ENCODE measurements around the gene CMTM3.
"Not testable (repeated sequence)": the region's sequence is repeated elsewhere in the genome, so short reads cannot be mapped to it uniquely, and the experiment has no call there.

Gene CMTM3, protein sequence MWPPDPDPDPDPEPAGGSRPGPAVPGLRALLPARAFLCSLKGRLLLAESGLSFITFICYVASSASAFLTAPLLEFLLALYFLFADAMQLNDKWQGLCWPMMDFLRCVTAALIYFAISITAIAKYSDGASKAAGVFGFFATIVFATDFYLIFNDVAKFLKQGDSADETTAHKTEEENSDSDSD

GRCh38 chr16:66604376-66605176 lies at the start of gene CMTM3:
Gene CMTM3 (plus strand): TSS chr16:66604704. CDS start chr16:66604806, 102 bp downstream.
- peak; percentile 56 for DNase-seq (ENCODE audit: low spot score)

GRCh38 chr16:66560107-66560506 lies 44.4 kb upstream of the CMTM3 start:
- no peak for DNase-seq (ENCODE audit: low spot score)

DNA sequence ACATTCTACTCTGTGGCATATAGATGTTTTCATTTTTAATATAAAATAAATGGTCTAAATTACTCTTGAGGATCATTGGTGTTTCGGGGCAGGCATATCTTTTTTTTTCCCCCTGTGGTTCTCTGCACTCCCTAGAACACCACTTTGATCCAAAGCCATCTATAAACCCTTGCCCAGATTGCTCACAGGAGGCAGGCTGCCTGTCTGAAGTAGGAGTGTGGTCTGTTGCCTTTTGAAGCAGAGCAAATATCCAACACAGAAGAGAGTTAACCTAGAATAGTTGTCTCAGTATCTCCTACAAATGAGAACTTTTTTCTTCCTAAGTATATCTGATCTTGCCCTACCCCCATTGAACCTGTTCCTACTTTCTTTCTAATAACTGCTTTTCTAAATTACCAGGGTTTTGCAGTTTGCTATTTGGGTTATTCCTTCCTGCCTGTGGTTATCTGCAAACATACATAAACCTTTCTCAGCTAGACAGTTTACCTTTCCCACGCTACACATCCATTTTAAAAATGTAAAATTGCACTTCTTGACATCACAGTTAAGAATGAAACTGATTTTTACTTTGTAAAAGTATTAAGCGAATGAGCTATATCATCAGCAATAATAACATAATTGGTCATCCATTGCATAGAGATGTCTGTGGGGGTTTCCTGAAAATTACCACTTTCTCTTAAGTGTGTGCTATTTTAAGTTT lies 43.0 kb upstream of the CMTM3 start:
- no peak for DNase-seq (ENCODE audit: low spot score)

DNA sequence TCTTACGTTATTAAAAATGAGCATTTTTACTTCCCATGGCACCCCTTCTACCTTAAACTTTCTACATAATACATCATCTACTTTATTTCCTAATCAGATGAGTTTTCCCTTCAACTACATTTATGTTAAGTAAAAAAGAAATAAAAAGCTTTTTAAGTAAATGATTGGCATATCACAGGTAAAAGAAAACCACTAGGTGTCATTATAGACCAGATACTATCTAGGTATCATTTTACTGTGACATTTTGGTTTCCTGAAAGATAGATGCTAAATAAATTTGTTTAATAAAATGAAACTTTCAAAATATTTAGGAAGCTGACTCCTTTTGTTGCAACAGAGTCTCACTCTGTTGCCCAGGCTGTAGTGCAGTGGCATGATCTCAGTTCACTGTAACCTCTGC lies 42.1 kb upstream of the CMTM3 start:
- no peak for DNase-seq (ENCODE audit: low spot score)

- DNase-seq (ENCODE audit: low spot score): no peak
Observed at GRCh38 chr16:66562986-66563385, 41.5 kb upstream of the CMTM3 start.

- no peak for DNase-seq (ENCODE audit: low spot score)
Observed at GRCh38 chr16:66563574-66564334, 40.8 kb upstream of the CMTM3 start.

DNA sequence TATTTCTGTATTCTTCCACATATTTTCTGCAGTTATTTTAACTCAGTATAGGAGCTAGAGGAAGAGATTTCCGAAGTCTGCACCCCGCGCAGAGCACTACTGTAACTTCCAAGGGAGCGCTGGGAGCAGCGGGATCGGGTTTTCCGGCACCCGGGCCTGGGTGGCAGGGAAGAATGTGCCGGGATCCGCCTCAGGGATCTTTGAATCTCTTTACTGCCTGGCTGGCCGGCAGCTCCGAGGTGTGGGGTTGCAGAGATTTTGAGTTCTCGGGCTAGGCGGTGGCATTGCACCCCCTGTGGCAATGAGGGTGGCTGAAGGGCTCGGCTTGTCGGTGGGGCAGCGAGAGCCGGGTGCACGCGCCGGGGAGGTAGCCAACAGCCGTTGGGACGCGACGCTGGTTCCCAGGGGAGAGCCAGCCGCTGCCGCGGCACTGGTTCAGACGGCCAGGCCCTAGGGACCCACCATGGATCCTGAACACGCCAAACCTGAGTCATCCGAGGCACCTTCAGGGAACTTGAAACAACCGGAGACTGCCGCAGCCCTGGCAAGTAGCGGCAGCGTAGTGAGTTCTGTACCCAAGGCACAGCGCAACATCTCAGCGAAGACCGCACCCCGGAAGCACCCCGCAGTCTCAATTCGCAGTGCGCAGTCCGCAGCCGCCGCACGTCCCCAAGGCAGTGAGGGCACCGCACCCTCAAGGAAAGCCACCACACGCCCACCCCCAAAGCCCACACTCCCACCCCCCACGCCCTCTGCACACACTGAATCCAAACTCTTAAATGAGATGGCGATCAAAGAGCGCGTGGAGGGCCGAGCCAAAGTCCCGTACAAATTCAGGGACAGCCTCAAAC lies 38.2 kb upstream of the CMTM3 start, which contains the start of gene CMTM1:
Gene CMTM1 (plus strand): TSS at position 389 of the 851 bp plus-strand sequence. CDS start 75 bp downstream, at position 464.
- no peak for DNase-seq (ENCODE audit: low spot score)

DNA sequence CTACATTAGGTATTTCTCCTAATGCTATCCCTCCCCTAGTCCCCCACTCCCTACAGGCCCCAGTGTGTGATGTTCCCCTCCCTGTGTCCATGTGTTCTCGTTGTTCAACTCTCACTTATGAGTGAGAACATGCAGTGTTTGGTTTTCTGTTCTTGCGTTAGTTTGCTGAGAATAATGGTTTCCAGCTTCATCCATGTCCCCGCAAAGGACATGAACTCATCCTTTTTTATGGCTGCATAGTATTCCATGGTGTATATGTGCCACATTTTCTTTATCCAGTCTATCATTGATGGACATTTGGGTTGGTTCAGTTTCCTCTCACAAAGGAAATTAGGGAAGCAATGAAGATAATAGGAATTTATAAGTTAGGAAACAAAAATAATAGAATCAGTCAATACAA lies 37.2 kb upstream of the CMTM3 start:
- not testable (repeated sequence) for DNase-seq (ENCODE audit: low spot score)

DNA sequence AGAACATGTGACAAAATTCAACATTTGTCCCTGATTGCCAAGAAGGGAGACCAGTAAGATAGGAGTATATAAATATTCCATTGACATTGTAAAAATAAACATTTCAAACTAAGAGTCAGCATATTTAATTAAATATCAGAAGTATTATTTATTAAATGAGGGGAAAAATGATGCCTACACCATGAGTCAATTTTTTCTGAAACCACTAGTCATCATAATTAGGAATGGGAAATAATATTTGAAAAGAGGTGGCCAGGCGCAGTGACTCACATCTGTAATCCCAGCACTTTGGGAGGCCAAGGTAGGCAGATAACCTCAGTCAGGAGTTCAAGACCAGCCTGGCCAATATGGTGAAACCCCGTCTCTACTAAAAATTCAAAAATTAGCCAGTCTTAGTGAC lies 36.1 kb upstream of the CMTM3 start:
- DNase-seq (ENCODE audit: low spot score): no peak

DNA sequence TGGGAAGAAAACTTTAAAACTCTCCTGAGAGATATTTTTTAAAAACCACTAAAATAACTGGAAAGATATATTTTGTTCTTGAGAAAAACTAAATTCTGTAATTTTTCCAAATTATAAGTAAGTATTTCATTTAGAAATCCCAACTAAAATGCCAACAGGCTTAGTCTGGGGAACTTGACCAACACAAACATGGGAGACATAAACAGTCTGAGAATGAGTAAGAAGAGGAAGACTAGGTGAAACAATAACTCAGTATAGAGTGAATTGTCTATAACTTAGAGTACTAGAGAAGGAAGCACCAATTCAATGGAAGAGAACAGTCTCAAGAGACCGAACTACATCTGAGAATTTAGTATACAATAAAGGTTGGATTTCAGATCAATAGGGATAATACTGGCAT lies 35.4 kb upstream of the CMTM3 start:
- DNase-seq (ENCODE audit: low spot score): no peak

DNA sequence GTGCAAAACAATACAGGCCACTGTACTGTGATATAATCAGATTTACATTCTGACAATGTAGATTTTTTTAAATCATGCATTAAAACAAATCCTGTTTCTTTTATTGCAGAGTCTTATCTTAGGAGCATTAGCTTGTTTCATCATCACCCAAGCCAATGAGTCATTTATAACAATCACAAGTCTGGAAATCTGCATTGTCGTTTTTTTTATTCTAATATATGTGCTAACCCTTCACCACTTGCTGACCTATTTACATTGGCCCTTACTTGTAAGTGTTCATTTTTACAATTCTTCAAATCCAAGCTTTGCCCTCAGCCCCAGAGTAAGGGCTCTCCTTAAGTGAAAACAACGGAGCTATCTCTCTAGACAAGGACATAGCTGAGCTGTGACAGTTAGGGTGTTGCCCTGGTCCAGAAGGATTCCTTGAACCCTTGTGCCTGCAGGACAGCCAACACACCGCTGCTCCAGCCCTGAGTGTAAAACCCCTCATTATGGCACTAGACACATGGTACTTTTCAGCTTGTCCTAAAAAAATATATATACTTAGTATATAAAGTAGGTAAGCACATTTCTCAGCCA lies 34.6 kb upstream of the CMTM3 start:
- DNase-seq (ENCODE audit: low spot score): no peak

GRCh38 chr16:66572356-66572755 lies 32.1 kb upstream of the CMTM3 start:
- DNase-seq (ENCODE audit: low spot score): no peak

DNA sequence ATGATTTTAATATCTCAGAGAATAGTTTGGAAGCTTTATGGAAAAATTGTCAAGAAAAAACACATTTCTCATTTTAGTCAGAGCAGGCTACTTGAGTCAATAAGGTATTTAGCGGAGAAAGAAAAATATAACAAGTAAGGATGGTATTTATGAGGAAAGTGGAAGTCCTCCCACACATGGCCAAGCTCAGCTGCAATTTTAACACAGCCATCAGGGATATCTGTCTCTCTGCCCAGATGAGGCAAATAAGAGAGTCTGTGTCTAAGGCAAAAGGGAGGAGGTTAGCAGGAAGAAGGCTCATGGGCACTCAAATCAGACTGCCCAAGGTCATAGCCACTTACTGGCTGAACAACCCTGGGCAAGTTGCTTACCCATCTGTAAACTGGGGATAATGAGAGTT lies 30.4 kb upstream of the CMTM3 start:
- no peak for DNase-seq (ENCODE audit: low spot score)

DNA sequence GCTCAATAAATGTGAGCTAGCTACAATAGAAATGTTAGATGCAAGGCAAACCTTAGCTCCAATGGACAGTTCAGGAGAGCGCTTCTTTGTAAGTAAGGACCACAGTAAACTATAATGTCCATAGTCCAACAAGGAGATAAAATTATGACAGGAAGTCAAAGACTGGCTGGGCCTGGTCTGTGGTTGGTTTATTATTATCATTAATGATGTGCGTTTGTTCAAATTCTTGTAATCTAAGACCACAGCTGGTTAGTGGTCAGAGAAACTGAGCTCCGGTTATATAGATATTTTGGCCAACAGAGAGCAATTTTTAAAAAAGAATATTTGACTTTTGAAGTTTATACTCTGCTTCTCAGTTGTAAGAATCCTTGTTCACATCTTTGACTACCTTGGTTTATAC lies 30.0 kb upstream of the CMTM3 start:
- DNase-seq (ENCODE audit: low spot score): no peak

DNA sequence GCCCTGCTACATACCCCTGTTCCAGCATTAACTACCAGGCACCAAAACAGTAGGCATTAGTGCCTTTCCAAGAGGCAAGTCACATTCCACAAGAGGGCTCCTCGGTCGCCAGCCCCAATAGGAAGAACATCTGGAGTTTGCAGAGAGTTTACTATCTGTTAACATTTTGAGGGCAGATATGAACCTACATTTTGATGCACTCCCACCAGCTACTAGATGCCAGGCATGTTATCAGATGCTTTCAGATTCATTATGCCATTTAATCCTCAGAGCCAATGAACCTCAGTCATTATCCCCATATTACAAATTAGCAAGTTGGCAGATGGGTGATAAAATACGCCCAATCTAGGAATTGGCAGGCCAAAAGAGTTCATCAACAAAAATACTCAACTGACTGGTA lies 29.4 kb upstream of the CMTM3 start:
- DNase-seq (ENCODE audit: low spot score): no peak

DNA sequence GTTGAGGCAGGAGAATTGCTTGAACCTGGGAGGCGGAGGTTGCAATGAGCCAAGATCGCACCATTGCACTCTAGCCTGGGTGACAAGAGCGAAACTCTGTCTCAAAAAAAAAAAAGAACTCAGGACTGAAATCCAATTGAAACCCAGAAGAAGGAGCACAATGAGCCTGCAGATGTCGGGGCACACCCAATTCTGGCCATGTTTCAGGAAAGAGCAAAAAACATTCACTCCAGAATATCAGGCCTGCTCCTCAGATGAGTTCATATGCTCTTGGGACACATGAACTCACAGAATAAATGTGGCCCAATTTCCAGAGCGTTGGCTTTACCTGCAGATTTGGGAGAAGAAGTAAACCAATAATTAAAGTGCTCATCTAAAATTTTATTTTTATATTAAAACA lies 28.2 kb upstream of the CMTM3 start:
- DNase-seq (ENCODE audit: low spot score): no peak

- no peak for DNase-seq (ENCODE audit: low spot score)
Observed at GRCh38 chr16:66578651-66579531, 25.6 kb upstream of the CMTM3 start, which contains the start of gene CMTM2. Gene CMTM2 (plus strand): TSS chr16:66579463. CDS start chr16:66579608, 145 bp downstream.

DNA sequence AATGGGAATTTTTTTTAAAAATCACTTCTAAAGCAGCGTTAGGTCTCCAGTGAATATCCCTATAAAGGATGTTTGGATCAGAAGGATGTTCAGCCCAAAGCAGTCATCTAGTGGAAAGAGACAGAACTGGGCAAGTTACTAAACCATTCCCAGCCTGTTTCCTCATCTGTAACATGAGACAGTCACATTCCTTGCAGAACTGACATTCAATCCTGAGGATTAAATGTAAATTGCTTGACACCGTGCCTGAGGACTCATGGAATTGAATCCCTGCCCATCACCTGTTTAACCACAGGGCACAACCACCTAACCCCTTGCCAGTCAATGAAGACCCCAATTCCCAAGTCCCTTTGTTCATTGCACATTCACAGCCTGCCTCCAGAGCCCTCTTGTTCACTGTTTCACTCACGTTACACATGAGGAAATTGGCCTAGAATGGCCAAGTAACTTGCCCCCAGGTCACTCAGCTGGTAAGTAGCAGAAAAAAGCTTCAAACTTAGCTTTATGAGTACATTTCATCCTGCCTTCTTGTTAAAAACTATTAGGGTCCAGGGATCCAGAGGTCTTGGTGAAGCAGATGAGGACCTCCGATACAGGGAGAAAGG lies 23.8 kb upstream of the CMTM3 start:
- no peak for DNase-seq (ENCODE audit: low spot score)

DNA sequence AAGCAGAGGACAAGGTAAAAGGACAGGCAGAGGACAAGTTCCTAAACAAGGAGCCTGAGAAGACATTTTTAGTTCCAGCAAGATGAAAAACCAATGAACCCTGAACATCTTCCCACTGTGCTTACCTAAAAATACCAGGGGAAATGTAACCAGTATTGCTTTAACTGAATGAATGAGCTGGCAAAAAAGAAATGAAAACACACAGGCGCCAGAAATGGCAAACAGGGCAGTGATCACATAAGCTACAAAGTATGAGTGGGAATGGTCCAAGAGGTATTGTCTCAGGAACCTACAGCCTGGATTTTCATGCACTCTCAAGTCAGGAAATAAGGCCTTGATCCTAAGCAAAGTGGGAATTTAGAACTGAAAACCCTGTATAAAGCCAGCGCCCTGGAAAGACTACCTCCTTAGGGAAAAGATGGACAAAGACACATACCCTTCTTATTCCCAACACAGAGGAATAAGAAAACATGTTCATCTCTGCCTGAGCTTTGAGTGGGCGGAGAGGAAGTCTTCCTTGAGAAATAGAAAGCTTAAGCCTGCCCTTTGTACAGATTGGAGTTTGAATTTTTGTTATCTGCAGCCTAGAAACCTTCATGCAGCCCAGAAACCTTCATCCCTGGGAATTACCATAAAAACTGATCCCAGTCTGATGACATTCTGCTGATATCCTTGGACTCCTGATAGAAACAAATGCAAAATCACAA lies 23.1 kb upstream of the CMTM3 start:
- no peak for DNase-seq (ENCODE audit: low spot score)

All from cerebellar cortex (tissue), 1 donor.